Inferior parietal cortex (tissue), 1 donor: ENCODE data around the gene TSPAN4.

ENCODE experiments used
- DNase-seq: peaks from one replicate; pipeline ENCODE4 v3.0.0-alpha.2; 2016; ENCODE audit errors: extremely low spot score

TSPAN4 gene

DNA sequence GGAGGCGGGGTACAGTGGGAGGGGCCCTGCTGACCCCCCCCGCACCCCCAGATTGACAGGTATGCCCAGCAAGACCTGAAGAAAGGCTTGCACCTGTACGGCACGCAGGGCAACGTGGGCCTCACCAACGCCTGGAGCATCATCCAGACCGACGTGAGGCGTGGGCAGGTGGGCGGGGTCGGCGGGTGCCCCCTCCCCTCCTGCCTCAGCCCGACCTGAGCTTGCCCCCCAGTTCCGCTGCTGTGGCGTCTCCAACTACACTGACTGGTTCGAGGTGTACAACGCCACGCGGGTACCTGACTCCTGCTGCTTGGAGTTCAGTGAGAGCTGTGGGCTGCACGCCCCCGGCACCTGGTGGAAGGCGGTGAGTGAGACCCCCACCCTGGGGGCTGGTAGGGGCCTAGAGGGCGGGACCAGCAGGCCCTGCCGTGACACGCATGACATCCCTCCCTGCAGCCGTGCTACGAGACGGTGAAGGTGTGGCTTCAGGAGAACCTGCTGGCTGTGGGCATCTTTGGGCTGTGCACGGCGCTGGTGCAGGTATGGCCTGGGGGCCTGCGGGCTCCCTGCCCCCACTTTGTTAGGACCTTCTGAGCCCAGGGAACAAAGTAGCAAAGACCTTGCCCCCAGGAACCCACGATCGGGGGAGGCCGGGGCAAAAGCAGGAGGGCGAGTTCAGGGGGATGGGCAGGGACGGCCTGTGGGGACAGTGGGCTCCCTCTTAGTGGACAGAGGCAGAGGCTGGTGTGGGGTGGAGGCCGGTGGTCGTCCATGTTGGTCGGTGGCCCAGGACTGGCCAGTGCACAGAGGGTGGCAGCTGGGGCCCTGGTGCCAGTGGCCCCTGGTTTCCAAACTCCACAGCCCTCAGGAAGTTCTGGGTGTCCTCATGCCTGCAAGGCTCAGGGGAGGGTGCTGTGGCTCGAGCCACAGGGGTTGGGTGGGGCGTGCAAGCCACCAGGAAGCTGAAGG, 23.1 kb downstream of the TSPAN4 start:
- no peak for DNase-seq

DNA sequence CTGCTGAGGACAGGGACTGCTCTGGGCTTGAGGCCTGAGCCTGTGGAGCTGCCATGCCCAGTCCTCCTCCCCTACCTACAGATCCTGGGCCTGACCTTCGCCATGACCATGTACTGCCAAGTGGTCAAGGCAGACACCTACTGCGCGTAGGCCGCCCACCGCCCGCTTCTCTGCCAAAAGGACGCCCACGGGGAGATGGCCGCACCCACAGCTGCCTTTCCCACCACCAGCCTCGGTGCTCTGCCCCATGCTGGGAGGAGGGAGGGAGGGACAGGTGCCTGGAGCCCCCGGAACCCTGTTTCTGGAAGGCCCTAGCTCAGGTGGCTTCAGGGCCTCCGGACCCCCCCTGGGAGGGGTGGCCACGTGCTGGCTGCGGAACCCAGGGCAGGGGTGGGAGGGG, 23.8 kb downstream of the TSPAN4 start:
- DNase-seq, result no peak

DNA sequence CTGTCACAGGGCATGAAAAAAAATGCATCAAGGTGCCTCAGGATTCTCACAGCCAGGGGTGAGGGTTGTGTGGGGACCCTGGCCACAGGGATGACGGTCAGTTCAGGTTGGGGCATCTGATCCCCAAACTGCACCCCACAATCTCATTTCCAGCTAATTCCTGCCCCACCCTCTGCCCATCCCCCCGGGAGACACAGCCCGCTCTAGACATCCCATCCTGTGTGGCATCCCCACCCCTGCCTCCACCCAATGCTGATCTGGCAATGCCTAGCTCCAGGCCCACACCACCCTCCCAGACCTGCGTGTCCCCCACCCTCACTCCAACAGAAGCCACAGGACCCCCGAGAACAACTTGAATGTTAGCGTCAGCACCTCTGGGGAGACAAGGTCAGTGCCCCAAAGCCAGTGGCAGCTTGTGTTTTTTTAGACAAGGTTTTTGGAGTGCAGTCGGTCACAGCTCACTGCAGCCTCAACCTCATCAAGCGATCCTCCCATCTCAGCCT, 25.3 kb downstream of the TSPAN4 start:
- no peak for DNase-seq

DNA sequence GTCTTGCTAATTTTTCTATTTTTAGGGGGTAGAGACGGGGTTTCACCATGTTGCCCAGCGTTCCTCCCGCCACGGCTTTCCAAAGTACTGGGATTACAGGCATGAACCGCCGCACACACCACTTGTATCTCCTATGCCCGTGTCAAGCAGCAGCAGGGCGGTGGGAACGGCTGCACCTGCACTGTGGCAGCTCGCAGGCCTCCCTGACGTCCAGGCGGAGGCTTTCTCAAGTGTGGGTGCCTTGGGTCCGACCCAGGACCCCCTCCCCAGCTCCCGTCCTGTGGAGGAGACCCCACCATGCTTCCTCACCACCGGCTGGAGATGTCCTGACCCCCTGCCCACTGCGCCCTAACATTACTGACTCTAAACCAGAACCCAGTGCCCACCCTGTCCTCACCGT, 25.7 kb downstream of the TSPAN4 start:
- DNase-seq, result no peak

DNA sequence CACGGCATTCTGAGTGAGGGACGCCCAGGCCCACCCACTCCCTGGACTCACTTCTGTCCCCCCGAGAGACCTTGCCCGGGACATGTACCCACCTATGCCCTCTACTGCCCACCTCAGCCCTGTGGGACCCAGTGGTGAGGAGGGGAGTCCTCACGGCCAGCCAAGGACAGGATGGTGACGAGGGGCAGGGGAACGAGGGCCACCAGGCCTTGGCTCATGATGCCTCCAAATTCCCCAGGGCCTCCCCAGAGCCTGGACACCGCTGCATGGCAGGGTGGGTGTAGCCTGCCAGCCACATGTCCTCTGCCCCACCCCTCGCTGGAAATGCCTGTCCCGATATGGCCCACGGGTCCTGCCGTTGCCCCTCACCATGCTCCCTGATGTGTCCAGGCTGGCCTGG, 26.1 kb downstream of the TSPAN4 start:
- DNase-seq, result no peak

DNA sequence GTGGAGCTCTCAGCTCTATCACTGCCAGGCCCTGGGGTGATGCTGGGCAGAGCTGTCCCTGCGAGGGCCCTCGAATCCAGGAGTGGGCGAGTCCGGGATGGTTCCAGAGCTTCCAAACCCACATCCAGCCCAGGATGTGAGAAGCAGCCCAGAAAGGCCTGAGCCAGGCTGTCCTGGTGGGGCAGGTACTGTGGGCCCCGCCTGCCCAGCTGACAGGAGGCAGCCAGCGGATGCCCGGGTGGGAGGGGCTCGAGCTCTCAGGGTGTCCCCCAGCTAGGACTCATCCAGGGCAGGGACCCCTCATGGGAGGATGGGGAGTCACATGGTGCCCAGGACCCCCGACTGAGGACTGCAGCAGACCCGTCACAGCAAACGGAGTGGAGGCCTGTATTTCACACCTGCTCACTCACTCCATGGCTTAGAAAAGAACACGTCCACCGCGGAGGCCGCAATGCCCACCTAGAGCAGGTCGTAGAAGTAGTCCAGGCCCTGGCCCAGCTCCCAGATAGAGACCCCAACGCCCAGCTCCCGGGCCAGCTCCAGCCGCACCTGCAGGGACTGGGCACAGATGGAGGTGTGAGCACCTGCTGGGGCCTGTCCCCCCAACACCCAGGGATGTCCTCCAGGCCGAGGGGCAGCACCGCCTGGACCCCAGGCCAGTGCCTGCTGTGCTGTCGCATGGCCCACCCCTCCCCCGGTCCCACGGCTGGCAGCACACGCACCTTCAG, 26.9 kb downstream of the TSPAN4 start:
- no peak for DNase-seq

DNA sequence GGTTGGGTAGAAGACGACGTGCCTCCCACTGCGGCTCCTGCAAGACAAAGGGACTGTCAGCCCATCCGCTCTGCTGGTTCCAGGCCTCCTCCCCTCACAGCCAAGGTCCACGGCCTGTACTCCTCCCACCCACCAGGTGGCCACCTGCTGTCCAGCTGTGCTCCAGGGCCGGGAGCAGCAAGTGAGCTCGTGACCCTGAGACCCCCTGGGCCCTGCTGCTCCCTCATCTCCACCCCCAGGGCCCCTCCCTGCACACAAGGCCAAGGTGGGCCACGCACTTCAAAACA, 27.4 kb downstream of the TSPAN4 start:
- no peak for DNase-seq

GRCh38 chr11:870418-870817, 27.8 kb downstream of the TSPAN4 start:
- no peak for DNase-seq

- DNase-seq, result no peak
Measured at GRCh38 chr11:871472-871871, 28.8 kb downstream of the TSPAN4 start.

GRCh38 chr11:872799-873198, 30.1 kb downstream of the TSPAN4 start:
- no peak for DNase-seq

- DNase-seq, result no peak
Measured at GRCh38 chr11:873706-874105, 31.1 kb downstream of the TSPAN4 start.

- no peak for DNase-seq
Measured at GRCh38 chr11:875203-875602, 32.6 kb downstream of the TSPAN4 start.

DNA sequence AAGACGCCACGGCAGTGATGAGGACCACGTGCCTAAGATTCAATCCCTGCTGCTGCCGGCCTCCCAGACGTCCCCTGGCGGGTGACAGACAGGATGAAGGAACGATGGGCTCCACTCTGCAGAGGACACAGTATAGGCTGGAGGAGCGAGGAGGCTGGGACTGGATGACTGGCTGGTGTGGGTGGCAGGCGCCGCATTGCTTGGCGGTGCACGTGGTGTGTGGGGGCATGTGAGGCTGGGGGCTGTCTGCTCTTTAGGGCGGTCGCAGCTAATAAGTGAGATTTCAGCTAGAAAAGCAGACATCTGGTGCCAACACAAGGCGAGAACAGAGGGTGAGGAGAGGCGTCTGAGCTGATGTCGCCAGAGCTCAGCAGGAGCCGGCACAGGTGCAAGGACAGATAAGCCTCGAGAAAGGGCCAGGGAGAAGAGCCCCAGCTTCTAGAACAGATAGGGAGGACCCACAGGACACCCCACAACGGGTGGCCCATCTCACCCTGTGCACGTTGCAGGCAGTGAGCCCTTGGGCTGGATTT, 33.2 kb downstream of the TSPAN4 start:
- DNase-seq, result peak; percentile 31

- peak; percentile 15 for DNase-seq
Measured at GRCh38 chr11:876545-876944, 33.9 kb downstream of the TSPAN4 start.

DNA sequence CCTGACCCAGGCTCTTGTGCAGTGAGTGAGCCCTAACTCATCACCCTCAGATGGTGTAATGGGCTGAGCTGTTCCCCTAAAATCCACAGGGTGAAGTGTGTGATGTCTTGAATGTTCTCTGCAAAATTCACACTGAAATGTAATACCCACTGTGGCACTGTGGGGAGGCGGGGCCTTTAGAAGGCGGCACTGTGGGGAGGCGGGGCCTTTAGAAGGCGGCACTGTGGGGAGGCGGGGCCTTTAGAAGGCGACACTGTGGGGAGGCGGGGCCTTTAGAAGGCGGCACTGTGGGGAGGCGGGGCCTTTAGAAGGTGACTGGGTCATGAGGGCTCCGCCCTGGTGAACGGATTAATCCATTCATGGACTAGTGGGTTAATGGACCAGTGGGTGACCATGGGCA, 34.9 kb downstream of the TSPAN4 start:
- no peak for DNase-seq

- DNase-seq, result no peak
Measured at GRCh38 chr11:880447-880846, 37.8 kb downstream of the TSPAN4 start.

GRCh38 chr11:882596-882995, 39.9 kb downstream of the TSPAN4 start:
- DNase-seq, result no peak

DNA sequence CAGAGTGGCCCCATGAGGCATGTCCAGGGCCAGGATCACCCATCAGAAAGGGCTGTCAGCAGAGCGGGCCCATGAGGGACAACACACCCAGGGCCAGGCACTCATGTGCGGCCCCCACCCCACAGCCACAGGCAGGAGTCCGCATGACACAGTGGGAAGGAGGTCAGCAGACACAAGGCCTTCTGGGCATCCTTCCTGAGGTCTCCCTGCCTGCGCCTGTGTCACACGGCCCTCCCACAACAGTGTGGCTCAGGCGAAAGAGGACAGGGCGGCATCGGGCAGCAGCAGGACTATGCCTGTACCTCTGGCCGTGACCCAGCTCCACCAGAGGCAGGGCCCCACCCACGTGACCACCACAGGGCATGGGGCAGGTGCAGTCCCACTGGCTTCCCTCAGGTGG, 40.9 kb downstream of the TSPAN4 start:
- no peak for DNase-seq

GRCh38 chr11:884578-885070, 42.0 kb downstream of the TSPAN4 start:
- DNase-seq, result no peak

- no peak for DNase-seq
Measured at GRCh38 chr11:886568-886967, 43.9 kb downstream of the TSPAN4 start.

DNA sequence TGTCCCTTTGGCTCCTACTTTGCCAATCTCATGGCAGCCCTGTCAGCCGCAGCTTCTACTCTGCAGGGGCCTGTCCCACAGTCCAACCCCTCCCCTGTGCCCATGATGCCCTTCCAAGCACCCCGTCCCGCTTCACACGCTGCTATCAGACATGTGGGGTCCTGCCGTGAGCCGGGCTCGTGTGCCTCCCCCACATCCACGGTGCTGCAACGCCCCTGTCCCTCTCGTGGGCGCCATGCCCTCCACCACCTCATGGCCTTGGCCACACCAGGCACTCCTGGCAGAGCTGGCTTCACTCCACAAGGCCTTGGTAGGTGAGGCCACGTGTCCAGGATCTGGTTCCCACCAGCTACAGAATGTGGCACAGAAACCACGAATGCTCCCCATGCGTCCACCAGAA, 44.9 kb downstream of the TSPAN4 start:
- DNase-seq, result no peak
